Activated CD8-positive, alpha-beta memory T cell treated with anti-CD3 and anti-CD28 coated beads, Interleukin-2, amount 50 U/mL, for 1 hour (primary cell): Measurements from ENCODE around the gene PDCD1LG2.

Source experiments
- DNase-seq: peaks from one replicate; pipeline ENCODE4 v3.0.0-alpha.2; 2020; ENCODE audit errors: extremely low read depth

Gene PDCD1LG2

DNA sequence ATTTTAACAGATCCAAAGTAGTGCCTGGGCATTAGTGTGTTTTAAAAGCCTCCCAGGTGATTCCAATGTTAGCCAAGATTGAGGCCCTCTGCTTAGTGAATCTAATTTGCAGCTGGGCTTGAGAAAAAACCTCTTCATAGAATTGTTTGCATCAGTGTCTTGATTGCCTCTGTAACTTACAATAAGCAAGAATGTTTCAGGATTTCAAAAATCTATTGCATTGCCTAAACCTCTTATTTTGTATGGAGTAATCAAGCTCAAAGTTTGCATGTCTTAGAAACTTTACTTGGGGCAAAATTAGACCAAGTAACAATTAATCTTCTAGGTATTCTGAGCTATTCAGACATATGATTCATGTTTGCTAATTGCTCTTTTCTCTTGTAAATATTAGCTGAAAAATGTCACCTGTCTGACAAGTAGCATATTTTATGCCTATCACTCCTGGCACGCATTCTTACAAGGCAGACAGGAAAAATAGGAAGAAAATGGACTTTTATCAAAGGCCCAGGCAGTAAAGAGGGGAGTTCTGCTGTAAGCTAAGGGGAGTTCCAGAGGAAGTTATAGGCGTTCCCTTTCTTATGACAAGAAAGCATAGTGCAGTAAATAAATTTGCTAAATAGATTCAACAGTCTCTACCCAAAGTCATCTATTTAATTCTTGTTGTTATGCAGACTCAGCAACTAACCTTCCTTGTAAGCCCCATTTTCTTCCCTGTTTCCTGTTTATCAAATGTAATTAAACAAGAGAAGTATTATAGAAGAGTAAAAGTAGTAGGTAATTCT is 21.0 kb downstream of the PDCD1LG2 start:
- DNase-seq, result no peak

DNA sequence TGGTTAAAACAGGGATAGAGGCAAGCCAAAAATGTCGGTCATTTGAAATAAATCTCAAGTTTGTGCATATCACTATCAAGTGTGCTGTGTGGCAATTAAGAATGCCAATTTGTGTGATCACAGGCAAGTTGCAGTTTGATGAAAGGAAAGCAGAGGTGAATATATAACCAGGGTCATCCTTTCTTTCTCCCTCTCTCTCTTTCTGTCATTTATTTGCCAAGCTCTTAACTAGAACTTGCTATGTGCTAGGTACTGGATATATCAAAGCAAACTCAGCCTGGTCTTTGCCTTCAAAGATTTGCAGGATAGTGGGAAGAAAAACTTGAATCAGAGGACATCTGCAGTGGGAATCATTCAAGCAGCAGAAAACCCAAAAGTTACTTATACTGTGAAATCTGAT is 22.0 kb downstream of the PDCD1LG2 start:
- DNase-seq, result no peak

DNA sequence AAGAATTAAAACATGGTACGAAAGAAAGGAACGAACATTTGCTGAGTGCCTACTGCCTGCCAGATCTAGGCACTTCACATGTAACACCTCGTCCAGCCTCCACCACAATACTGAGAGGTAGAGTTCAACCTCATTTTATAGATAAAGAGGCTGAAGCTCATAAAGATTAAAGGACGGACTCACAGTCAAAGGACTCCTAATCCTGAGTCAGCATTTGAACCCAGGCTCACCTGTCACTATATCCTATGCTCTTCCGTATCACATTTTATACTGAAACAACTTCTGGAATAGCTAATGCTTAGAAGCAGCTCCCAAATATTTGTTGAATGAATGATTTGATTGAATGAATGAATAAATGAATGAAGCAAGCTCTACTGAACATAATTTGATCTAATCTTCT is 22.5 kb downstream of the PDCD1LG2 start:
- DNase-seq, result no peak

DNA sequence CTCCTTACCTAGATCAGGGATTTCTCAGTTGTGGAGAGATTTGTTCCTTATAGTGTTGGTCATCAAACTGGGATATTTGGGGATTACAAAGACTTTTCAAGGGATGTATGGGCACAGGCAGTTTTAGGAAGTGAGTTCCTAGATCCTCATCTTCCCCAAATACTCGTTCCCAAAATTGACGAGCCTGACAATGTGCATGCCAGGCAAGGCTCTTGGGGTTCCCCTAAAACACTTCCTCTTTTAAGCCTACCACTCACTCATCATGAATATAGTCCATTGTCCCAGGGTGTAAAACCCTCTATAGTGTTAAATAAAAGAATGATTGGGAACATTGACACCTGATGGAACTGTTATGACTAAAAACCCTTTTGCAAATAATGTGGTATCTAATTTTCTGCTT is 26.4 kb downstream of the PDCD1LG2 start:
- DNase-seq, result no peak

DNA sequence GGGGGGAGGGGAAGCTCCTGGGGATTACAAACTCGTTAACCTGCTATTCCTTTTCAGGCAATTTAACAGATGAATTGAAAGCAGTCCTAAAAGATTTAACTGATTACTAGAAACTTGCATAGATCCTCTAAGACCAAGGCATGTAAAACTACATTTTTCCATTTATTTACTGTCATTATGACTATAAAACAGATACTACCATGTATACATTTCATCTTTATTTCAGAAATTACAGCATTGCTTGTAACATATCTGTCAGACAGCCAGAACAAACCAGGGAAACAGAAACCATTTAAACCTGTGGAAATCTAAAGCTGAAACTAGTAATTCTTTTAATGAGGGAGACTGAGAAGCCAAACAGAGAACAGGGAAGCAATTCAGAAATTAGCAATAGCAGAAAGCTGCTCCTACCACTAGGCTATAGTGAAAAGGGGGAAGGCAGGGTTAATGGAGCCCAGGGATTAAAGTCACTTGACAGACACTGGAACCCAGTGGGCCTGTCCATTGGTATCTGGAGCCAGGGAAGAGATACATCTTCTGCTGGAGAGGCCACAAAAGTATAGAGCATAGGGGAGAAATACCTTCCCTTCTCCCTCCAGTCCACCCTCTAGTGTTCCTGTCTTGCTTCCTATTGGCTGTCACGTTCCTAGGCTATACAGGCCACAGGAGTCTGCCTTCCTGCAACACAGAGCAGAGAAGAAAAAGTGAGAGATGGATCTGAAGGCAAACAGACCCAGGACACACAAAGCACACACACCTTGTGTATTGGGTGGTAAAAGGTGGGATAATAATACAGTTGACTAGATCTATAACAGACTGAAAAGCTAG is 33.8 kb downstream of the PDCD1LG2 start:
- DNase-seq, result no peak

DNA sequence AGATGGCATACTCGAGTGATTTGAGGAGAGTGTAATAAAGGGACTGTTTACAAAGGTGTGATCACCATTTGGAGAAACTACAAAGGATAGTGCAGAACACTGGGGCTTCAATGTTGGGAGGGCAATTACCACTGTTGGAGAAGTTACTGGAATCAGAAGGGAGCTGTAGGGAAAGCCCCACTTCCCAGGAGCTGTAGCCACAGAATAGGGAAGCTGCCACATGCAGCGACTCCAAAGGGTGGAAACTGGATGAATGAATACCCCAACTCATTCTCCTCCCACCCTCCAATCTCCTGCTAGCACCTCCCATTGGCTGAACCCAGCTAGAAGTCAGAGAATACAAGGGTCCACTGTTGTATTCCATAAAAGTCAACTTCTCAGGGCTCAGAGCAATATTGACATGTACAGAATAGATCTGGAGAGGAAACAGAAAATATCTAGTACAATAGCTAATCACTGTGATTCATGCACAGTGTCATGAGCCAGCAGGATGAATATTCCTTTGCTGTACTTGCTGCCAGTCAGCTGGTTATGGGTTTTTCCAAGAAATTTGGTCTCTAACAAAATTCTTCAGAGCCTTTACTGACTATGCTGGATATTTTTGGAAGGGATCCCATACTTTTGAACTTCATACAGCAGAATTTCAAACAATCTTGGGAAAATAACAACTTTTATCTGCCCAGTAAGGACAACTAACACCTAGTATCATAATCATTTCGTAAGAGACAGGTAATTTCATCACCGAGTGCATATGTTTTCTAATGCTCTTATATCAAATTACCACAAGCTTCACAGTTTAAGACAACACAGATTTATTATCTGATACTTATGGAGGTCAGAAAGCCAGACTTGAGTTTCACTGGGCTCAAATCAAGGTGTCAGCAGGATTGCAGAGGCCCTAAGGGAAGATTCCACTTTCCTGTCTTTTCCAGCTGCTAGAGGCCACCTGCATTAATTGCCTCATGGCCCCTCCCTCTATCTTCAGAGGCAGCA is 39.6 kb downstream of the PDCD1LG2 start:
- DNase-seq, result no peak

DNA sequence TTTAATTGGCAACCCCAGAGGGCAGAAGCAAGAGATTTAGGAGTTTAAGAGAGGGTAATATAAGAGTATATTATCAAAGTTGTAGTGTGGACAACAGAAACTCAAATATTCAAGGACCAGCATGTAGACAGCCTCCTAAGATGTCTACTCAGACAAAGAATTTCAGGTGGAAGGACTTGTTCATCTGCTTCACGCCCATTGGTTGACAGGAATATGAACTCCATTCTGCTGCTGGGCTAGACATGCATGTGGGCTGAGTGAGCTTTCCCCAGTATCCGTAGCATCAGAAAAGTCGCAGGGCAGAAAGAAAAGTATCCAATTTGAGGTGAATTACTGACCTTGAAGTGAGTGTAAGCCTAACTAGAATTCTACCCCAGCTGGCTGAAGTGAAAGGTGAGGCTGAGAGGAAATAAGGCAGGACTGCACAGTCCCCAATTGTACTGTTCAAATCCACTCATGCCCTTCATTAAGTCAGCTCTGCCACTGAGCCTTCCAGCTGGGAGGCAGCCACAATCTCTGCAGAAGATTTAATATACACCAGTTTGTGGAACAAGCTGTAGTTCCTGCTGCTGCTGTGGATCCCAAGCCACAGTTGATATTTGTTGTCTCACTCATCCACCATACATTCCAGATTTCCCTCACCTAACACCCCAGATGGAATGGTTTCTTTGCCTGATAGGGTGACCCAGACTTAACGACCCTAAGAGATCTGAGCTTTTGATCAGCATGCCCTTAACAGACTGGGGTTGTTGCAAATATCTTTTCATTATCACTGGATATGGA is 41.2 kb downstream of the PDCD1LG2 start:
- no peak for DNase-seq

DNA sequence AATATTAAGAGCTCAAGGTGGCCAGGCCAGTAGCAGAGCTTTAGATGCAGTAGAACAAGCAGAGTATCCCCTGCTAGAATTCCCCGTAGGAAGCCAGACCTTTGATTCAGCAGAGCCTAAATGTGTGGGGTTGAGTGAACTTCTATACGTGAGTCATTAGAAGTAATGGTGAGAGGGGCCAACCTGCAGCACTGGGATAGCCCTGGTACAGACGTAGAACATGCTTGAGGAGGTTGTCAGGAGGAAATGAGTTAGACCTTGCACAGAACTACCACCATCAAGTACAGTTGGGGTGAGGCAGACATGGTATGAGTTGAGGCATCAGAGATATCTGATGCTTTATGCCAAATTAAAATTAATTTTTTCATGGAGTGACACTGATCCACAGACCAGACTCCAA is 42.0 kb downstream of the PDCD1LG2 start:
- no peak for DNase-seq

DNA sequence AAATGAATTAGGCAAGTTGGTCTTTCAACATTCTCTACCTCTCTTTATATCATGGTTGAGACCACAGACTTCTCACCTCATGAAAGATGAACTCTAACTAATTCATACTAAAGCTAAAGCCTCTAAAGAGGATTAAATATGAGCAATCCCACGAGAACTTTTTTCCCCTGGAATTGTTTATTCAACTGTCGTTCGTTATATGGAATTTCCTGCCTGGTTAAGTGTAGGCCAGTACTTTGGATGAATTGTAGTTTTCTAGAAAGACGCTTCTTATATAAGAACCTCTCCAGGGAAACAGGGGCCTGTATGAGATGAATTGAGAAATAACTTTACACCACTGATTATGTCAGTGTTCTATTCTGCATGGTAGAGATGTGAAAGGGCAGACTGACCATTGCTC is 42.9 kb downstream of the PDCD1LG2 start:
- DNase-seq, result no peak

DNA sequence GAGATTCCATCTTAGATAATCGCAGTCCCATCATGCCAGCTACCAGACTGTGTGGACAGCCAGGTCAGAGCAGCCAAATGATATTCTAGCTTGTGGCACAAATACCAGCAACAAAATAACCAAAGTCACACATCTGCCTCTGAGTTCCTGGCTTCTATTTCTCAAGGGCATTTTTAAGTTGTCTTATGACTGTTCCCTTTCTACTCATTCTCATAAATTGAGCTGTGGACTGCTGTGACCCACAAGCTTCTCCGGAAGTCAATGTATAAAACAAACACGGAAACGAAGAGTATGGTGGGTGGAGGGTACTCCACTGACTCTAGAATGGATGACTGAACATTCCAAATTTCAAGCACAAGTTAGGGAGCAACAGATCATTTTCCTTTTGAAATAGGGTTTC is 43.9 kb downstream of the PDCD1LG2 start:
- DNase-seq, result no peak

DNA sequence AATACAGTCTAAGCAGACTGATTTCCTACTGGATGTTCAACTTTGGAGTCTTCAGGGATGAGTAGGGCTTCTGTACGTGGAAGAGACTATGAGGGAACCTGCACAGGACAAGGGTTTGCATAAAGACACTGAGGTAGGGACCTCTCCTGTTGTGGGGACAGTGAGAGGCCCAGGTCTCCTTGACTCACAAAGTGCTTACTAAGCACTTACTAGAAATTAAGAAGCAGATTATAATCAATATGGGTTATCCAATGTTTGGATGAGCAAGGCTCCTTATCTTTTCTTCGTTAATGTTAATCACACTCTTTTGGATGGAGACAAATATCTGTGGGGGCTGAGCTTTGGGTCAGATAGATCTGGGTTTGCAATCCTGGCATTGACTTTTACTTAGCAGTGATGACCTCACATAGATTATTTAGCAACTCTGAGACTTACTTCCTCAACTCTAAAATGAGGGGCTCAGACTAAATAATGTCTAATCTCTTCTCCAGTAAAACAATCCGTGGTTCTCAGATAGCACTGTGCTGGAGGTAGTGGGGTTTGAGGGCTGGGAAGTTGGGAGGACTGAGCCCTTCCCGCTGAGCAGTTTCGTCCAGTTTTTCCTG is 45.9 kb downstream of the PDCD1LG2 start:
- no peak for DNase-seq

DNA sequence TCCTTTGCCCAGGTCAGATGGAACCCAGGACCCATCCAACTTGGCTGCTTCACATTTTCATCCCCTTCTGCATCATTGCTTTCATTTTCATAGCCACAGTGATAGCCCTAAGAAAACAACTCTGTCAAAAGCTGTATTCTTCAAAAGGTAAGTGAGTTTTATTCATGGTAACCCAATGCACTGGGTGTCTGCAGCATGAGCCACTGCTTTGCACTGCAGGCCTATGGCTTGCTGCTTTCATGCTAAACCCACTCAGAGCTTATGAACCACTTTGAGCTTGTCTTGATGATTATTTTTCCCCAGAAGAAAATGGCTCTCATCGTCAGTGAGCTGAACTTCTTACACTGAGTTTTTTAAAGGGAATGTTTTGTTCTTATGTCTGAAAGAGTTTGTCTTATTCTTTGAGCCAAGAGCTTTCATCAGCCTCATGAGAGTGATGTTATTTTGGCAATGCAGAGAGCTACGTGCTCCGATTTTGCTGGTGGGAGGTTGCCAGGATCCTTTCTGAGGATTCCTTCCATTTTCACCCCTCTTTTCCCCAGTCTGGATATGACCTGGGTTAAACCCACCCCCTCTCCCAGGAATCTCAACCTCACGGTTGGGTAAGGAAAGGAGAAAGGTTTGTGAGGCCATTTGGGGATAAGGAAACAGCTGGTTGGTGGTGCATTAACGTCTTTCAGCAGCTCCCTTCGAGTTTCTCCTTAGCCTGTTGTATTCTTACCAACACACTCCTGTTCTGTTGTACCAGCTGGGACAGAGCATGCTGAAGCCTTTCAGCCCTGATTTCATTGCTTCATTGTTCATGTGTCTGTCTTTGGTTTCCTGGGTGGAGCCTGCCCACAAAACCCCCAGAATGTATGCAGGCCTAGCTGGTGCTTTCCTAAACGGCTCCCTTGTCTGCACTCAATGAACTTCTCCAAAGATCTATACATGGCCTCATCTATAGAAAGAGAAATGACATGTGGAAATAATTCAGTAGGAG is 47.6 kb downstream of the PDCD1LG2 start:
- DNase-seq, result peak; percentile 3

DNA sequence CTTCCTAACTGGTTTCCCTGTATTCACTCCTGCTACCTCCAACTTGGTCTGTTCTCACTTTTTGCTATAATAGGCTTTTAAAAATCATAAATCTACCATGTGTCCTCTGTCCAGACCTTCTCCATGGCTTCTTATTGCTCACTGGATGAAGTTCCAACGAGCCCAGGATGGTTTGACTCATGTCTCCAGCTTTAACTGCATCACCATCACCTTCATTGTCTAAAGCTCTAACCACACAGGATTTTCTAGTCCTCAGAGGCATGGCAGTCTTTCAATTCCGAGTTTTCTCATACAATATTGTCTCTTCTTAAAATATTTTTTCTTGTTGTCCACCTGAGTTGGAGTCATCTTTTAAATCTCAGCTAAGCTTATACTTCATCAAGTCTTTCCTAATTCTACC is 49.3 kb downstream of the PDCD1LG2 start:
- DNase-seq, result no peak

DNA sequence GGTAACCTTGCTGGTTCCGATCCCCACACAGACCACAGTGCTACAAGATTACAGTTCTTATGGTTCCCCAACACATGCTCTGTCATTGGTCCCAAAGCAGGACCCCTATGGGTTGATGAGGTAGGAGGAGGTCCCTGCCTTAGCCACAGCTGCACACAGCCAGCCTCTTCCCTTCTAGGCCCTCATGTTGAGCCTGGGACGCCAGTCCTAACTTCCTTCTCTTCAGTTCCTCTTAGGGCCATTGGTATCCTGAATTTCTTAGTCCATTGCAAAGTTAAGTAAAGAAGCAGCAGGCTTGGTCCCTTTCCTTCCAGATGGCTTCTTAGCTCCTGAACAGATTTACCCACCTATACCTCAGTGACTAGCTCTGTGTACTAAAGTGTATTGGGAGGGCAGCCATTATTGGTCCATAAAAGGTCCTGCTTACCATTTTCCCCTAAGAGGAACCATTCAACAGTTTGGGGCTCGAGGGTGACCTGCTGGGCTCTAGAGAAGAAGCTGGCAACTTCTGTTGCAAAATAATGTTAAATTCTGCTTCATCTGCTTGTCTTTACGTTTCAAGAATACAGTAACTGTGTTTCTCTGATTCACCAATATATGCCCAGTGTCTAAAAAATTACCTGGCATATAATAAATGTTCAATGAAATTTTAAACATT is 50.2 kb downstream of the PDCD1LG2 start:
- no peak for DNase-seq

DNA sequence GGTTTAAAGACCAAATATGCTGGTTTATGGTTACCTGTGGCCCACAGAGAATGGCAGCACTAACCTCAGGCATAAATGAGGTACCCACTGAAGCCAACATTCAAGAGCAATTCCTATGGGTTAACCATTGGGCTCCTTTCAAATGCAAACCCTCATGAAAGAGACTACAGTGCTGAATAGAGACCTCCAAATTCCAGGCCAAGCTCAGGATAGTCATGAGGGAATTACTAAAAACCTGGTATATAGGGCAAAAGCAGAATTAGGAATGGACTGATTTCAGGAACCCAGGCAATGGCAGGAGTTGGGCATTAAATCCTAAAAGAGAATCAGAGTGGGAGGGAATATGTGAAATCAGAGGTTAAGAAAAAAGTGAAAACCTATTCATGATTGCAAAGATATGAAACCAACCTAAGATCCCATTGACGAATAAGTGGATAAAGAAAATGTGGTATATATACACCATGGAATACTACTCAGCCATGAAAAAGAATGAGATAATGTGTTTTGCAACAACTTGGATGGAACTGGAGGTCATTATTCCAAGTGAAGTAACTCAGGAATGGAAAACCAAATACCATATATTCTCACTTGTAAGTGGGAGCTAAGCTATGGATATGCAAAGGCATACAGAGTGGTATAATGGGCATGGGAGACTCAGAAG is 51.6 kb downstream of the PDCD1LG2 start:
- DNase-seq, result no peak

DNA sequence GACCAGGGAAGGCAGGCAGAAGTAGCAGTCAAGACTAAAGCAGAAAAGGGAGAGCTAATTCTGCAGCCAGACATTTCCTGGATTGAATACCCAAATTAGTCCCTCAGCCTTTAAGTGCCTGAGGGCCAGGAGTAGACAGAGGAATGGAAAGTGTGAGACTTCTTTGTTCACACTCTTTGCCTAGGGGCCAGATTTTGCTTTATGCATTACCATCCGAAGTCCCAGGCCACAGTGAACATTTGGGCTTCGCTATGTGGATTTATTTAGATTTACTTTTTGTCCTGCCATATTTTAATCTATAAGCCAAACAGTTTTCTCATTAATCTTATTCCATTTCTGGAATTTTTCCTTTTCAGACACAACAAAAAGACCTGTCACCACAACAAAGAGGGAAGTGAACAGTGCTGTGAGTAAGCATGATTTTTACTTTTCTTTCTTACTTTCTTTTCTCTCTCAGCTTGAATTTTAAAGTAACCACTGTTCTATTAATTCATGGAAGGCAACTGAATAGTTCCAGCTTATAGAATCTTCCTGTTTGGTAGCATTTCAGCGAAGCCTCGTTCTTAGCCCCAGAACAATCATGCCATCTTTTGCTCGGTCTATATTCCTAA is 52.6 kb downstream of the PDCD1LG2 start:
- no peak for DNase-seq

DNA sequence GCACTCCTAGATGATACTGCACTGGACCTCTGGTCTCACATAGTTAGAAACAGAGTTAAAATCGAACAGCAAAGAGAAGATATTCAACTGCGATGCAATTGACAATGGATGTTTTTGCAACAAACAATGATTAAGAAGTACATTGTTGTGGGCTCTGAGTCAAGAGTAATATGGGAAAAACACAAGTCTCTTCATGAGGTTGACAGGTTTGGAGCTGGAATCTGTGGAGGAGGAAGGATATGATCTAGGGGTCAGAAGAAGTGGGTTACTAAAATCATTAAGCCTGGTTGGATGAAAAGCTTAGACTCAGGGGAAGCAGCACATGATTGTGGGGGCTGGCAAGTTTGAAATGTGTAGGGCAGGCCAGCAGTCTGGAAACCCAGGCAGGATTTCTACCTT is 53.1 kb downstream of the PDCD1LG2 start:
- DNase-seq, result no peak

DNA sequence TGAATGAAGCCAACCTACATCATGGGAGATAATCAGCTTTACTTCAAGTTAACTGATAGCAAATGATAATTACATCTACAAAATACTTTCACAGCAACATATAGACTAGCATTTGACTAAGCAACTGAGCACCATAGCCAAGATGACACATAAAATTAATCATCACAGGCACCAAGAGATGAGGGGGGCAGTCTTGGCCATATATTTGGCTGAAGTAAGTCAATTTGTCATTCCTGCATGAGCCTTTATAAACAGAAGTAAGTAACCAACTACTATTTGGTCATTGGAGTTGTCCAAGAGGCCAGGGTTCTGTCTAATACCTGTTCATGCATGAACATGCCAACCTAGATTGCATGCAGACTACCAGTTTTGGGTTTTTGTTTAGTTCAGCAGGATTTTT is 53.6 kb downstream of the PDCD1LG2 start:
- no peak for DNase-seq
